CD4-positive, alpha-beta T cell treated with Interleukin-10 for 1 hour (primary cell): ENCODE results near the gene LRFN3.
A peak's percentile ranks its signal among the peaks of the same experiment; 100 is the strongest.
"Not testable (repeated sequence)": the region's sequence is repeated elsewhere in the genome, so short reads cannot be mapped to it uniquely, and the experiment has no call there.

Source experiments
- DNase-seq: peaks from one replicate; pipeline ENCODE4 v3.0.0-alpha.2; 2020

LRFN3 gene

GRCh38 chr19:35935911-35936737 is at the start of gene LRFN3:
Gene LRFN3, plus strand, starts transcription at chr19:35936374. Its CDS starts 3,052 bp downstream, at chr19:35939426.
- peak; percentile 52 for DNase-seq

DNA sequence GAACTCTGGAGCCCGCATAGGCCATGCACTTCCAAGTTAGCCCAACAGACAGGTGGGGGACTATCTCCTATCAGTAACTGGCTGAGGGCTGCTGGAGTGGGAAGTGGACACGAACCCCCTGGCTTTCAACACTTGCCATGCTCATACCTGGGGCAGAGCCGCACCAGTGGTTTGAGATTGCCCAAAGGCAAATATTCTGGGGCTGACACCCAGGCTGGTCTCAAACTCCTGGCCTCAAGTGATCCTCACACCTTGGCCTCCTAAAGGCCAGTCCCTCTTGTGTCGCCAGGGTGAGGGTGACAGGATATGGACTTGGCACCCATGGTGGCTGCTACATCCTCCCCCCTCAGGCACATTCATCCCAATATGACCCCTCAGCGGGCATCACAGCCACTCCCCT is 49.0 kb upstream of the LRFN3 start:
- no peak for DNase-seq

DNA sequence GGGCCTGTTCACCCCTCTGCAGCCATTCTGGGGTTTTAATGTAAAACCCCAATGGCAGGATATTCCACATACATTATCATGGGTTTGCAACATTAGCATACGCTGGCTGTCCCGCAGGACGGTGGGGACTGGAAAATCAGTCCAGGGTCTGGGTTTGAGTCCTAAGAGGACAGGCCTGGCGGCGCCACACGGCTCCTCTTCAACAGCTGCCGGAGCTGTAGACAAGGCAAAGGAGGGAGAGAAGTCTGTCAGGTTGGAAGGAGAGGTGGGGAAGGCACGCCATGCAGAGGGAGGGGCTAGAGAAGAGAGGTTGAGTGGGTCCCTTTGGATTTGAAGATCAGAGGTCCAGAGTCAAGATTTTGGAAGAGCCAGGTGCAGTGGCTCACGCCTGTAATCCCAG is 47.8 kb upstream of the LRFN3 start:
- DNase-seq, result no peak

DNA sequence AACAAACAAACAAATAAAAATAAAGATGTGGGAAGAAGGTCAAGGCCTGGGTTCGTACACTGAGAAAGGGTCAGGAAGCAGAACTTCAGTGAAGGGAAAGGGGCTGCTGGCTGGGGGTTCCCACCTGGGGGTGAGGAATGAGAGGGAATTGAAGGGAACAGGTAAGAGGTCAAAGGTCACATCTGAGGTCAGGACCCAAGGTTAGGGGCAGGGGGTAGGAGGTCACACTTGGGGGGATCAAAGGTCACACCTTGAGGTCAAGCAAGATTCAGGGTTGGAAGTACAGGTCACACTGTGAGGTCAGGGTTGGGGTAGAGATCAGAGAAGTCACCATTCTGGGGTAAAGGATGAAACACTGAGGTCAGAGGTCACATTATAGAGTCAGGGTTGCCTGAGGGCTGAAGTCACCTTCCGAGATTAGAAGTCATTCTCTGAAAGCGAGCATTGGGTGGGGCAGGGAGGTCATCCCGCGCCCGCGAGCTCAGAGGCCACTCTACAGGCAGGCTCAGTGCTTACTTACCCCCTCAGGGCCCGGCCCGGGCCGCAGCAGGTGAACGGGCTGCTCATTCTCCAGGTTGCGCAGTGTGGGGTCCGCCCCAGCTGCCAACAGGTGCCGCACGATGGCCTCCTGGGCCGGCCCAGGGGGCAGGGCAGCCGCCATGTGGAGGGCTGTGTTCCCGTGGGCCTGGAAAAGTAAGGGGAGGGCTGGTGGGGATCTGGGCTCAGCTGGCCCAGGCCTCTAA is 46.6 kb upstream of the LRFN3 start:
- no peak for DNase-seq

- no peak for DNase-seq
Observed at GRCh38 chr19:35890113-35890650, 46.0 kb upstream of the LRFN3 start.

DNA sequence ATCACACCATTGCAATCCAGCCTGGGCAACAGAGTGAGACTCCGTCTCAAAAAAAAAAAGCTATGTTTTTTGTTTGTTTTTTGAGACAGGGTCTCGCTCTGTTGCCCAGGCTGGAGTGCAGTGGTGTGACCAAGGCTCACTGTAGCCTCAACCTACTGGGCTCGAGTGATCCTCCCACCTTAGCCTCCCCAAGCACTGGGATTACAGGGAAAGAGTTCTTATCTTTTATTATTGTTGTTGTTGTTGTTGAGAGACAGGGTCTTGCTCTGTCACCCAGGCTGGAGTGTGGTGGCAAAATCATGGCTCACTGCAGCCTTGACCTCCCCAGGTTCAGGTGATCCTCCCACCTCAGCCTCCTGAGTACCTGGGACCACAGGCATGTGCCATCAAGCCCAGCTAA is 44.4 kb upstream of the LRFN3 start:
- not testable (repeated sequence) for DNase-seq

DNA sequence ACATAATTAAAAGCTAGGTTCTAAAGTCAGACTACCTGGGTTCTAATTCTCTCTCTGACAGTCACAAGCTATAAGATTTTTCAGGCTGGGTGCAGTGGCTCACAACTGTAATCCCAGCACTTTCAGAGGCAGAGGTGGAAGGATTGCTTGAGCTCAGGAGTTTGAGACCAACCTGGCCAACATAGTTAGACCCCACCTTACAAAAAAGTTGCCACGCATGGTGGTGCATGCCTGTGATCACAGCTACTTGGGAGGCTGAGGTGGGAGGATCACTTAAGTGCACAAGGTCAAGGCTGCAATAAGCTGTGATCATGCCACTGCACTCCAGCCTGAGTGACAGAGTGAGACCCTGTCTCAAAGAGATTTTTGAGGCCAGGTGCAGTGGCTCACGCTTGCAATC is 41.8 kb upstream of the LRFN3 start:
- no peak for DNase-seq

- DNase-seq, result no peak
Observed at GRCh38 chr19:35895911-35896642, 40.1 kb upstream of the LRFN3 start.

DNA sequence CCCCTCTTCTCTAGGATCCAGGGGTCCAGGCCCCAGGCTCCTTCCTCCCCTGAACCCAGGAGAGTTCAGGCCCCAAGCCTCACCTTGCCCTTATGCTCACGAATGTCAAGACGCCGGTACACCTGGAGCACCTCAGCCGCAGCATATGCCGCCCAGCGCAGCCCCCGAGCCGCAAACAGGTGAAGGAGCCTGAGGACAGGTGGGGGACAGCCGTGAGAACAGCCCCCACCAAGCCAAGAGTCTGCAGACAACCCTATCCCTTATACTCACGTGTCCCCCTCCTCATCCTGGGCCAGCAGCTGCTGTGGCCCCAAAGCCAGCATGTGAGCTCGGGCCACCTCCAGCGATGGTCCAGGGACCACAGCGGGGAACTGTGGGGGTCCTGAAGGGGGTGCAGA is 39.5 kb upstream of the LRFN3 start:
- DNase-seq, result no peak

DNA sequence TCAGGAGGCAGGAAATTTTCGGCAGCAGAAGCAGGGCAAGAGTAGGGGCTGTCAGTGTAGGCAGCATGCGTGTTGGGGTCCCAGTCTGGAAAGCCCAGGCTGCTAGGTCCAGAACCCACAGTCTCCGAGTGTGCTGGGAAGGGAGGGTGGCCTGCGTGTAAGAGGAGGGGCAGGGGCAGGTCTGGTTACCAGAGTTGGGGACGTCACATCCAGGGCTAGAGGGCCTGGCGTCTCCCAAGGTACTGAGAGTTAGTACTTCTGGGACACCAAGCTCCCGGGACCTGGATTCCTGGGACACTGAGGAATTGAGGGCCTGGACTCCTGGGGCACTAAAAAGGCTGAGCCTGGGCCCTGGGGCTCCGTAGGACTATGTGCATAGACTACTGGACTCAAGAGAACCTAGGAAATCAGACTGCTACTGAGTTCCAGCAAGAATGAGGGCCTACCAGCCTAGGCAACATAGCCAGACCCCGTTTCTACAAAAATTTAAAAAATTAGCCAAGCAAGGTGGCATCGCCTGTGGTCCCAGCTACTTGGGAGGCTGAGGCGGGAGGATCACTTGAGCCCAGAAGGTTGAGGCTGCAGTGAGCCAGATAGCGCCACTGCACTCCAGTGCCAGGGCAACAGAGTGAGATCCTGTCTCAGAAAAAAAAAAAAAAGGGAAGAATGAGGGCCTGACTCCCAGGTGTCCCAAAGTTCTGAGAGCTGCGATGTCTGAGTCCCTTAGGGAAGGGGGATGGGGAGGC is 38.3 kb upstream of the LRFN3 start:
- no peak for DNase-seq

DNA sequence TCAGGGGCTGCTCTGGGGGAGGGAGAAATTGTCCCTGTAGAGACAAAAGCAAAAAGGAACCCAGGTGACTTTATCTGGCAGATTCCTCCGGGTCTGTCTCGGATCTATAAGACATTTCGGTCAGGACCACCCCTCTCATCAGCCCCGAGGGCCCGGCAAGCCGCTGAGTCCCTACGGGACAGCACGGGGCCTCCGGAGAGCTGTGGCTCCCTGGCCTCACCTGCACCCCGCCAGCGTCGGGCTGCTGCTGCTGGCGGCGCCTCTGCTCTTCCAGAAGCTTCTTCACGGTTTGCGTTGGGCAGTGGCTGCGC is 37.7 kb upstream of the LRFN3 start:
- DNase-seq, result no peak

DNA sequence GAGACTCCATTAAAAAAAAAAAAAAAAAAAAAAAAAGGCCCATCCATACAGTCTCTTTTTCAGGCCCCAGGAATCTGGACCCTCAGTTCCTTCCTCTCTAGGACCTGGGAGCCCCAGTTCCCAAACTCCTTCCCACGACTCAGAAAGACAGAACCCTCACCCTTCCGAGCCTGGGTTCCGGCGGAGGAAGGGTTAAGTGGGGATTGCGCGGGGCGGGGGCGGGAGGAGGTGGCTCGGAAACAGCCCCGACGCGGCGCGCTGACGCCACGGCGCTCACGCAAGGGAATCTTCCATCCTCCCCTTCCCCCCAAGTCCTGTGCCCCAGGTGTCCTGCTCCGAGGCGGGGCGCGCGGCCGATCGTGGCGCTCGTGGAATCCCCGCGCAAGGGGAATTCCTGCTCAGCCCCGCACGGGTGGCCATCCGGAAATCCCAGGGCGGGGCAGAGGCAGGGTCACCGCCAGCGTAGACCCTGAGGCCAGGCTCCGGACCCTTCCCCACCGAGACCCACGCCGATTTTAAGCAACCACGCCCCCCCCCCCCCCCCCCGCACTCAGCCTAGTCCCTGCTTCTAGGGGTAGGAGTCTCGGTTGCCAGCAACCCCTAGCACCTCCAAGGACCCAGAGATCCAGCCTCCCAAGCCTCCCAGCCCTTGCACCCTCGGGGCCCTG is 36.5 kb upstream of the LRFN3 start:
- DNase-seq, result peak; percentile 90

GRCh38 chr19:35901055-35901644 is 35.0 kb upstream of the LRFN3 start:
- no peak for DNase-seq

DNA sequence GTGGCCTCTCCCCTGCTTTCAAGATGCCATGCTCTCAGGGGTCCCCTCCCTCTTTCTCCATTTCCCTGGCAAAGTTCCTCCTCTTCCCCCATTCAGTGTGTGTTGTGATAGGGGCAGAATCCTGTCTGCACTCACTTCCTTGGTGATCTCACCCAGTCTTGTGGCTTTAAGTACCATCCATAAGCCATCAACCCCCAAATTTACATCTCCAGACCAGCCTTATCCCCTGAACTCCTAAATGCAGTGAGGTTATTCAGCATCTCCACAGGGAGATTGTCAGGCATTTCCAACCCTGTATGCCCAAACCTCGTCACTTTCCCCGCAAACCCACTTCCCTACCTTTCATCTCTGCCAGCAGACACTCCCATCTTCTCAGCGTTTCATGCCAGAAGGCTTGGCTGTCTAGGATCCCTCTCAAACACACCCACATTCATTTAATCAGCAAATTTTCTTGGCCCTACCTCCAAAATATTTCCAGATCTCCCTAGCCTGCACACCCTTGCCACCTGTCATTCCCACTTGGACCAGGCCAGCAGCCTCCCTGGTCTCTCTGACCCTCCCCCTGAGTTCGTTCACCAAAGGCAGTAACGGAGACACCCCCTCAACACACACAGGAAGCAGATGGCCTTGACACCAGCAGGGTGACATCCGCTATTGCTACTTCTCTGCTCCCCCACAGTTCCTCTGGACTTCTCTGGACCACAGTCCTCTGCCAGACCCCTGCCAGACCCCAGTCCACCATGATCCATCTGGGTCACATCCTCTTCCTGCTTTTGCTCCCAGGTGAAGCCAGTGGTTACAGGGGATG is 34.1 kb upstream of the LRFN3 start, which contains the start of gene HCST:
Gene HCST (plus strand): TSS at position 676 of the 808 bp plus-strand sequence. CDS start 65 bp downstream, at position 741.
- DNase-seq, result peak; percentile 64

DNA sequence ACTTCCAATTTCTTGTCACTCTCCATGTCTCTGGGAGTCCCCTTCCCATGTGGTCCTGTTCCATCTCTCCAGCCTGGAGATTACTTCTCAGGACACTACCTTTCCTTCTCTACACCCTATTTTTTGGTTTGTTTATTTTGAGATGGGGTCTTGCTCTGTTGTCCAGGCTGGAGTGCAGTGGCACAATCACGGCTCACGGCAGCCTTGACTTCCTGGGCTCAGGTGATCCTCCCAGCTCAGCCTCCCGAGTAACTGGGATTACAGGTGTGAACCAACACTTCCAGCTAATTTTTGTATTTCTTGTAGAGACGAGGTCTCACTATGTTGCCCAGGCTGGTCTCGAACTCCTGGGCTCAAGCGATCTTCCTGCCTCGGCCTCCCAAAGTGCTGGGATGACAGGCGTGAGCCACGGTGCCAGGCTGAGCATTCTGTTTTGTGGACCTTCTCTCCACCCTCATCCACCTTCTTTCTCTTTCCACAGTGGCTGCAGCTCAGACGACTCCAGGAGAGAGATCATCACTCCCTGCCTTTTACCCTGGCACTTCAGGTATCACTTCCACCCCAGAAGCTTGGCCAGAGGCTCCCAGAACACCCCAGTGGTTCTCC is 33.2 kb upstream of the LRFN3 start:
- no peak for DNase-seq

- DNase-seq, result peak; percentile 93
Observed at GRCh38 chr19:35903550-35904179, 32.5 kb upstream of the LRFN3 start.

- no peak for DNase-seq
Observed at GRCh38 chr19:35904311-35905068, 31.7 kb upstream of the LRFN3 start.

DNA sequence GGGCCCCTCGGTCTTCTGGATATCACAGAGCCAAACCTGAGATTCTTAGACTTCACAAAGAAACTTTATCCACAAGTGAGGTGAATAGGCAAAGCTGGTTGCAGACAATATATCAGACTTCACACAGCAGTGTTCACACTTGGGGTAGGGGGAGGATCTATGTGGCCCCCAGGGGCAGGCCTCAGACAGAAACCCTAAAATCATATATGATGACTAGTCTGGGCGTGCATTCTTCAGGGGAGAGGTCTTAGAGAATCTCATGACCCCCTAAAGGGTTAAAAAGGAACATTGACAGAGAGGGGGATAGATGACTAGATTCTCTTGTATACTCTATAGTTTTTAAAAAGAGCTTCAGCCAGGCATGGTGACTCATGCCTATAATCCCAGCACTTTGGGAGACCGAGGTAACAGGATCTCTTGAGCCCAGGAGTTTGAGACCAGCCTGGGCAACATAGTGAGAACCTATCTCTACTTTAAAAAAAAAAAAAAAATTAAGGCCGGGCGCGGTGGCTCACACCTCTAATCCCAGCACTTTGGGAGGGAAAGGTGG is 30.9 kb upstream of the LRFN3 start:
- DNase-seq, result no peak

GRCh38 chr19:35907377-35907745 is 28.8 kb upstream of the LRFN3 start:
- no peak for DNase-seq
